ENCODE data around the gene KLRC3.
"Not testable (repeated sequence)": the region's sequence is repeated elsewhere in the genome, so short reads cannot be mapped to it uniquely, and the experiment has no call there.

- not testable (repeated sequence) for TF ChIP-seq CTCF (IDR thresholded peaks at IDR 0.05 in 8 of 11, conservative IDR thresholded peaks at IDR 0.05 in 3 of 11); POLR2A (IDR thresholded peaks at IDR 0.05); POLR2AphosphoS5 (IDR thresholded peaks at IDR 0.05)
Measured at GRCh38 chr12:10378737-10379136, 41.7 kb downstream of the KLRC3 start.

Data from spleen (tissue), 7 donors.